ENCODE data around the gene ACTA1. TPM values are rescaled to one million over a fixed set of nuclear protein-coding genes. Genes with fewer than 3 reads are reported as not detected.

Gene ACTA1
- total RNA-seq, 1 experiment from 2014 or later, result not detected

DNA sequence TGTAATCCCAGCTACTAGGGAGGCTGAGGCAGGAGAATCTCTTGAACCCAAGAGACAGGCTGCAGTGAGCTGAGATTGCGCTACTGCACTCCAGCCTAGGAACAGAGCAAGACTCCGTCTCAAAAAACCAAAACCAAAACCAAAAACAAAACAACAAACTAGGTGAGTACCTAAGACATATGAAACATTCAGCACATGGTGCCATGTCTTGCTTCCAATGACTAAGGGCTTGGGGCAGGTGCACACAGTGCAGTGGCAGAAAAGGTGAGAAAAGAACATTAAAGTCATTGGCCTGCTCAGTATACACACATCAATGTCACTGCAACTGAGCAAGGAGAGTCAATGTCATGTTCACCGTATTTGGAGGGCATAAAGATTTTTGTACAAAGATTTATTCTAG is 4.1 kb upstream of the ACTA1 start:
- ChIA-PET RAD21 (ENCODE audit: low non-redundant PET in 1 of 2, low total read pairs in 2 of 2, uncharacterized antibody in 2 of 2, unreplicated experiment in 2 of 2) (no interaction called here), POLR2A (no interaction called here), CTCF (no interaction called here)
- Histone ChIP-seq H3K36me3 (ENCODE audit: control insufficient read depth in 1 of 2, insufficient read depth in 2 of 2, low read length in 2 of 2) (peaks cover 0 to 19% of the 10 kb centered on the region in 2 experiments; a peak in 2 of 4 replicates), H2AFZ (ENCODE audit: low read depth, low read length, poor library complexity, severe bottlenecking) (no peak overlapping the region), H3K9me2 (ENCODE audit: insufficient read depth) (no peaks in the 10 kb centered on the region), H3K4me1 (ENCODE audit: control insufficient read depth in 1 of 2, insufficient read depth in 2 of 2, low read length in 2 of 2) (no peaks in the 10 kb centered on the region), H4K20me1 (ENCODE audit: insufficient read depth) (no peaks in the 10 kb centered on the region), H3K4me3 (replicated peaks in 1 of 2; ENCODE audit: low read depth in 1 of 2, low read length in 2 of 2) (no peak overlapping the region), H3K79me2 (ENCODE audit: insufficient read depth, low read length) (no peaks in the 10 kb centered on the region), H3K27me3 (ENCODE audit: insufficient read depth, low read length) (no peaks in the 10 kb centered on the region), H3K27ac (ENCODE audit: low read depth, low read length) (no peak overlapping the region), H3K4me2 (ENCODE audit: low read length) (no peak overlapping the region), H3K9me3 (ENCODE audit: control insufficient read depth in 1 of 2, insufficient read depth in 1 of 2, low read depth in 1 of 2, low read length in 2 of 2) (no peaks in the 10 kb centered on the region), H3K9ac (ENCODE audit: low read length) (no peak overlapping the region)
- ATAC-seq (no peak), DNase-seq (ENCODE audit: low read depth, low spot score) (no peak)
- no TSS peak for BruUV-seq (replicated peaks)
- intact Hi-C loops (cut with micrococcal nuclease), result no loop called here
- TF ChIP-seq EZH2 (IDR thresholded peaks at IDR 0.05) (no peak), EZH2phosphoT487 (IDR thresholded peaks at IDR 0.05; ENCODE audit: borderline replicate concordance) (no peak), ELF1 (IDR thresholded peaks at IDR 0.05; ENCODE audit: borderline replicate concordance, low read depth) (no peak), JUND (IDR thresholded peaks at IDR 0.05) (no peak), FOSL1 (IDR thresholded peaks at IDR 0.05; ENCODE audit: low read depth) (no peak), TCF7L2 (IDR thresholded peaks at IDR 0.05; ENCODE audit: borderline replicate concordance, extremely low read depth, insufficient read depth, insufficient read length) (no peak), CTCF (IDR thresholded peaks at IDR 0.05 in 2 of 3, conservative IDR thresholded peaks at IDR 0.05 in 1 of 3; ENCODE audit: borderline replicate concordance in 1 of 3, insufficient read depth in 1 of 3, low read depth in 2 of 3, low read length in 2 of 3) (no peak), CBX3 (IDR thresholded peaks at IDR 0.05; ENCODE audit: low read depth) (no peak), SRF (IDR thresholded peaks at IDR 0.05; ENCODE audit: low read depth) (no peak), RAD21 (IDR thresholded peaks at IDR 0.05; ENCODE audit: low read depth) (no peak), EGR1 (IDR thresholded peaks at IDR 0.05; ENCODE audit: low read depth) (no peak), POLR2AphosphoS5 (IDR thresholded peaks at IDR 0.05; ENCODE audit: low read depth, low read length) (no peak)
- TF ChIP-seq, protein P1, sequence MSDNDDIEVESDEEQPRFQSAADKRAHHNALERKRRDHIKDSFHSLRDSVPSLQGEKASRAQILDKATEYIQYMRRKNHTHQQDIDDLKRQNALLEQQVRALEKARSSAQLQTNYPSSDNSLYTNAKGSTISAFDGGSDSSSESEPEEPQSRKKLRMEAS (IDR thresholded peaks at IDR 0.05), result no peak
- TF ChIP-seq, protein P2, sequence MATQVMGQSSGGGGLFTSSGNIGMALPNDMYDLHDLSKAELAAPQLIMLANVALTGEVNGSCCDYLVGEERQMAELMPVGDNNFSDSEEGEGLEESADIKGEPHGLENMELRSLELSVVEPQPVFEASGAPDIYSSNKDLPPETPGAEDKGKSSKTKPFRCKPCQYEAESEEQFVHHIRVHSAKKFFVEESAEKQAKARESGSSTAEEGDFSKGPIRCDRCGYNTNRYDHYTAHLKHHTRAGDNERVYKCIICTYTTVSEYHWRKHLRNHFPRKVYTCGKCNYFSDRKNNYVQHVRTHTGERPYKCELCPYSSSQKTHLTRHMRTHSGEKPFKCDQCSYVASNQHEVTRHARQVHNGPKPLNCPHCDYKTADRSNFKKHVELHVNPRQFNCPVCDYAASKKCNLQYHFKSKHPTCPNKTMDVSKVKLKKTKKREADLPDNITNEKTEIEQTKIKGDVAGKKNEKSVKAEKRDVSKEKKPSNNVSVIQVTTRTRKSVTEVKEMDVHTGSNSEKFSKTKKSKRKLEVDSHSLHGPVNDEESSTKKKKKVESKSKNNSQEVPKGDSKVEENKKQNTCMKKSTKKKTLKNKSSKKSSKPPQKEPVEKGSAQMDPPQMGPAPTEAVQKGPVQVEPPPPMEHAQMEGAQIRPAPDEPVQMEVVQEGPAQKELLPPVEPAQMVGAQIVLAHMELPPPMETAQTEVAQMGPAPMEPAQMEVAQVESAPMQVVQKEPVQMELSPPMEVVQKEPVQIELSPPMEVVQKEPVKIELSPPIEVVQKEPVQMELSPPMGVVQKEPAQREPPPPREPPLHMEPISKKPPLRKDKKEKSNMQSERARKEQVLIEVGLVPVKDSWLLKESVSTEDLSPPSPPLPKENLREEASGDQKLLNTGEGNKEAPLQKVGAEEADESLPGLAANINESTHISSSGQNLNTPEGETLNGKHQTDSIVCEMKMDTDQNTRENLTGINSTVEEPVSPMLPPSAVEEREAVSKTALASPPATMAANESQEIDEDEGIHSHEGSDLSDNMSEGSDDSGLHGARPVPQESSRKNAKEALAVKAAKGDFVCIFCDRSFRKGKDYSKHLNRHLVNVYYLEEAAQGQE (IDR thresholded peaks at IDR 0.05; ENCODE audit: low read depth), result no peak

Data from HCT116 (cell line).